Skin of body (tissue), 2 donors: ENCODE results near the gene DDX47. TPM values are rescaled to one million over a fixed set of nuclear protein-coding genes. Genes with fewer than 3 reads are reported as not detected.
A peak's percentile ranks its signal among the peaks of the same experiment; 100 is the strongest.

ENCODE experiments used
- DNase-seq: peaks from one replicate; lab custom pipeline; 2025; lab: John Stamatoyannopoulos, UW
- total RNA-seq: library from RNA; depleted of rRNA; stranded (reverse); fragments of >200 nt; gene quantifications from one replicate; pipeline ENCODE4 v1.2.3, GENCODE V29; 2014

DDX47 gene
- total RNA-seq: 63.4 TPM

- peak; percentile 89 for DNase-seq
These were observed at the start of gene DDX47 for GRCh38 chr12:12813120-12814101. Gene DDX47 (plus strand): TSS chr12:12813346. CDS start chr12:12813368, 22 bp downstream.

GRCh38 chr12:12764824-12765223 is 48.3 kb upstream of the DDX47 start:
- DNase-seq: no peak

GRCh38 chr12:12770262-12770661 is 42.9 kb upstream of the DDX47 start:
- no peak for DNase-seq

- DNase-seq: no peak
These were observed 38.4 kb upstream of the DDX47 start for GRCh38 chr12:12774791-12775190.

GRCh38 chr12:12776261-12776660 is 36.9 kb upstream of the DDX47 start:
- no peak for DNase-seq

GRCh38 chr12:12777092-12777491 is 36.1 kb upstream of the DDX47 start:
- no peak for DNase-seq

GRCh38 chr12:12779007-12779406 is 34.1 kb upstream of the DDX47 start:
- no peak for DNase-seq

- peak; percentile 36 for DNase-seq
These were observed 33.6 kb upstream of the DDX47 start for GRCh38 chr12:12779529-12779928.

- no peak for DNase-seq
These were observed 29.0 kb upstream of the DDX47 start for GRCh38 chr12:12784116-12784515.

- DNase-seq: peak; percentile 77
These were observed 28.0 kb upstream of the DDX47 start, which contains the start of gene APOLD1 for GRCh38 chr12:12784911-12785814. Gene APOLD1 (plus strand): TSS chr12:12785659. CDS start chr12:12785692, 33 bp downstream.

- DNase-seq: no peak
These were observed 26.8 kb upstream of the DDX47 start for GRCh38 chr12:12786351-12786705.

GRCh38 chr12:12786706-12787601 is 26.2 kb upstream of the DDX47 start:
- DNase-seq: peak; percentile 66

GRCh38 chr12:12788131-12788530 is 25.0 kb upstream of the DDX47 start:
- DNase-seq: no peak

GRCh38 chr12:12788675-12789368 is 24.3 kb upstream of the DDX47 start:
- DNase-seq: peak; percentile 45

GRCh38 chr12:12790956-12791355 is 22.2 kb upstream of the DDX47 start:
- DNase-seq: no peak

- DNase-seq: peak; percentile 20
These were observed 21.3 kb upstream of the DDX47 start for GRCh38 chr12:12791756-12792369.

- no peak for DNase-seq
These were observed 20.7 kb upstream of the DDX47 start for GRCh38 chr12:12792421-12792820.

GRCh38 chr12:12794686-12795085 is 18.5 kb upstream of the DDX47 start:
- DNase-seq: no peak

GRCh38 chr12:12796171-12796570 is 17.0 kb upstream of the DDX47 start:
- no peak for DNase-seq
